Suppressor macrophage treated with lipopolysaccharide for 1 hour (primary cell): ENCODE data around the gene CACFD1.

Experiments used
- DNase-seq, 3 donors: peaks; one replicate each; pipeline ENCODE4 v3.0.0-alpha.2; 2020 to 2022

CACFD1 gene

DNA sequence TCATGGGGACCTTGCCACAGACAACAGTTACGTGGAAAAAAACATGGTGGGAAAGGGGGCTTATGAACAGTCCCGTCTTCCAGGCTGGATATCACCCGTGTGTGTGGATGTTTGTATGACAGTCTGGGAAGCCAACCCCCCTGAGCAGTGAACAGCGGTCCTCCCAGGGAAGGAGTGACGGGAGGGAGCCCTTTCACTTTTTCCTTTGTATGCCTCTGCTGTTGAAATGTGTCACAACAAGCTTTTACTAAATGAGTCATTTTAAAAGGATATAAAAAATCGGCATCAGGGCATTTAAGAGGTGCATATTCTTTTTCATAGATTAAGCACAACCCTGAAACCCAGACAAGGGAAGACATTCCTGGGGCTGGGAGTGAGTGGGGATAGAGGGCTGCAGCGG is 59.9 kb downstream of the CACFD1 start:
- no peak for DNase-seq

DNA sequence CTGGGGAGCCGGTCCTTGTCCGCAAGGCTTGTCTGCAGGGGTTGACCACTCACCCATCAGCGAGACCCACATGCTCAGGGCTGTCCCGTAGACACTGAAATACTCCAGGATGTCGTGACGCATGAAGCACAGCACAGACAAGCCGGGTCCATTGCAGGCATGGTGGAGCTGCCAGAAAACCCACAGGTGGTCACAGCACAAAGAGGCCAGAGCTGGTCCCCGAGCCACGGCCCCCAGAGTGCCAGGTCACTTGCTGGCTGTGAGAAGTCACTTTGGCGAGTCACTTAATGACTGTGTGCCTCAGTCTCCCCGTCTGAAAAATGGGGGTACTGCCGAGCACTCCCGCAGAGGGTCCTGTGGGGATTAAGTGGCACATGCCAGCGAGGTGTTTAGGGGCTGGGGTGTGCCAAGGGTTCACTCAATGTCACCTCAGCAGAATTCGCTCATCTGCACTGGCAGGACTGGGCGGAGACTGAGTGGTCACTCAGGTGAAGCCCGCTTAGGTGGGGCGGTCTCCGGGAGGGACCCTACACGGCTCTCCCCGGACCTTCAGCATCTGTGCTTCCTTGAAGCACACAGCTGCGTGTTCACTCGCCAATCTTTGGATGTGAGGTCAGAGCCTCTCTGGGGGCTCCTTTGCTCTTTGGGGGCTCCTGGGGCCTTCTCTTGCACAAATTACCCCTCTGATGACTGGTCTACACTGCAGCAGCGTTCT is 60.5 kb downstream of the CACFD1 start:
- no peak for DNase-seq
